ENCODE results near the gene TGFBR3L. TPM values are rescaled to one million over a fixed set of nuclear protein-coding genes. Genes with fewer than 3 reads are reported as not detected.

TGFBR3L gene
- total and polyA plus RNA-seq, 2 experiments from 2014 or later = 1.7 to 7.0 TPM

DNA sequence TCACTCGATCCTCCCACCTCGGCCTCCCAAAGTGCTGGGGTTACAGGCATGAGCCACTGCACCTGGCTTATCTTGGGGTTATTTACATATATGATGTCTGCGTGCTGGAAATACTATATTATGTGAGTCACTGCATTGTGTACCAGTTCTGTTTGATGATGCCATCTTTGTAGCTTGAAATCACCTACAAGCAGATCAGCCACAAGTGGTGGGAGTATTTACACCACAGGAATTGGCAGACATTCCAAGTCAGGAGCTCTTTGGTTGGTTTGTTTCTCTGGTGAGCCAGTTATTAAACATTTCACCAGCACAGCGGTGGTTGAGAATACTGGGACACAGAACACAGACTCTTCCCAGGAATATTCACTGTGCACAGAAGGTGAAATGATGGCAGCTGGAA is 33.3 kb downstream of the TGFBR3L start:
- H3K27ac ChIP-seq (ENCODE audit: low read depth) = no peak overlapping the region
- peaks cover 7% of the 10 kb centered on the region for H3K4me1 Mint-ChIP-seq
- H3K4me3 Mint-ChIP-seq = no peak overlapping the region
- TF ChIP-seq JUNB (IDR thresholded peaks at IDR 0.05; ENCODE audit: unreplicated experiment) = no peak
- TF ChIP-seq ZNF331 (CRISPR knock-in tag; IDR thresholded peaks at IDR 0.05; ENCODE audit: low read depth) = no peak
- TF ChIP-seq, protein P1, sequence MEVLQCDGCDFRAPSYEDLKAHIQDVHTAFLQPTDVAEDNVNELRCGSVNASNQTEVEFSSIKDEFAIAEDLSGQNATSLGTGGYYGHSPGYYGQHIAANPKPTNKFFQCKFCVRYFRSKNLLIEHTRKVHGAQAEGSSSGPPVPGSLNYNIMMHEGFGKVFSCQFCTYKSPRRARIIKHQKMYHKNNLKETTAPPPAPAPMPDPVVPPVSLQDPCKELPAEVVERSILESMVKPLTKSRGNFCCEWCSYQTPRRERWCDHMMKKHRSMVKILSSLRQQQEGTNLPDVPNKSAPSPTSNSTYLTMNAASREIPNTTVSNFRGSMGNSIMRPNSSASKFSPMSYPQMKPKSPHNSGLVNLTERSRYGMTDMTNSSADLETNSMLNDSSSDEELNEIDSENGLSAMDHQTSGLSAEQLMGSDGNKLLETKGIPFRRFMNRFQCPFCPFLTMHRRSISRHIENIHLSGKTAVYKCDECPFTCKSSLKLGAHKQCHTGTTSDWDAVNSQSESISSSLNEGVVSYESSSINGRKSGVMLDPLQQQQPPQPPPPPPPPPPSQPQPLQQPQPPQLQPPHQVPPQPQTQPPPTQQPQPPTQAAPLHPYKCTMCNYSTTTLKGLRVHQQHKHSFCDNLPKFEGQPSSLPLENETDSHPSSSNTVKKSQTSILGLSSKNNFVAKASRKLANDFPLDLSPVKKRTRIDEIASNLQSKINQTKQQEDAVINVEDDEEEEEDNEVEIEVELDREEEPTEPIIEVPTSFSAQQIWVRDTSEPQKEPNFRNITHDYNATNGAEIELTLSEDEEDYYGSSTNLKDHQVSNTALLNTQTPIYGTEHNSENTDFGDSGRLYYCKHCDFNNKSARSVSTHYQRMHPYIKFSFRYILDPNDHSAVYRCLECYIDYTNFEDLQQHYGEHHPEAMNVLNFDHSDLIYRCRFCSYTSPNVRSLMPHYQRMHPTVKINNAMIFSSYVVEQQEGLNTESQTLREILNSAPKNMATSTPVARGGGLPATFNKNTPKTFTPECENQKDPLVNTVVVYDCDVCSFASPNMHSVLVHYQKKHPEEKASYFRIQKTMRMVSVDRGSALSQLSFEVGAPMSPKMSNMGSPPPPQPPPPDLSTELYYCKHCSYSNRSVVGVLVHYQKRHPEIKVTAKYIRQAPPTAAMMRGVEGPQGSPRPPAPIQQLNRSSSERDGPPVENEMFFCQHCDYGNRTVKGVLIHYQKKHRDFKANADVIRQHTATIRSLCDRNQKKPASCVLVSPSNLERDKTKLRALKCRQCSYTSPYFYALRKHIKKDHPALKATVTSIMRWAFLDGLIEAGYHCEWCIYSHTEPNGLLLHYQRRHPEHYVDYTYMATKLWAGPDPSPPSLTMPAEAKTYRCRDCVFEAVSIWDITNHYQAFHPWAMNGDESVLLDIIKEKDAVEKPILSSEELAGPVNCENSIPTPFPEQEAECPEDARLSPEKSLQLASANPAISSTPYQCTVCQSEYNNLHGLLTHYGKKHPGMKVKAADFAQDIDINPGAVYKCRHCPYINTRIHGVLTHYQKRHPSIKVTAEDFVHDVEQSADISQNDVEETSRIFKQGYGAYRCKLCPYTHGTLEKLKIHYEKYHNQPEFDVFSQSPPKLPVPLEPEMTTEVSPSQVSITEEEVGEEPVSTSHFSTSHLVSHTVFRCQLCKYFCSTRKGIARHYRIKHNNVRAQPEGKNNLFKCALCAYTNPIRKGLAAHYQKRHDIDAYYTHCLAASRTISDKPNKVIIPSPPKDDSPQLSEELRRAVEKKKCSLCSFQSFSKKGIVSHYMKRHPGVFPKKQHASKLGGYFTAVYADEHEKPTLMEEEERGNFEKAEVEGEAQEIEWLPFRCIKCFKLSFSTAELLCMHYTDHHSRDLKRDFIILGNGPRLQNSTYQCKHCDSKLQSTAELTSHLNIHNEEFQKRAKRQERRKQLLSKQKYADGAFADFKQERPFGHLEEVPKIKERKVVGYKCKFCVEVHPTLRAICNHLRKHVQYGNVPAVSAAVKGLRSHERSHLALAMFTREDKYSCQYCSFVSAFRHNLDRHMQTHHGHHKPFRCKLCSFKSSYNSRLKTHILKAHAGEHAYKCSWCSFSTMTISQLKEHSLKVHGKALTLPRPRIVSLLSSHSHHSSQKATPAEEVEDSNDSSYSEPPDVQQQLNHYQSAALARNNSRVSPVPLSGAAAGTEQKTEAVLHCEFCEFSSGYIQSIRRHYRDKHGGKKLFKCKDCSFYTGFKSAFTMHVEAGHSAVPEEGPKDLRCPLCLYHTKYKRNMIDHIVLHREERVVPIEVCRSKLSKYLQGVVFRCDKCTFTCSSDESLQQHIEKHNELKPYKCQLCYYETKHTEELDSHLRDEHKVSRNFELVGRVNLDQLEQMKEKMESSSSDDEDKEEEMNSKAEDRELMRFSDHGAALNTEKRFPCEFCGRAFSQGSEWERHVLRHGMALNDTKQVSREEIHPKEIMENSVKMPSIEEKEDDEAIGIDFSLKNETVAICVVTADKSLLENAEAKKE (CRISPR knock-in tag; IDR thresholded peaks at IDR 0.05) = no peak
- TF ChIP-seq EZH2 (IDR thresholded peaks at IDR 0.05; ENCODE audit: low read depth, unreplicated experiment) = no peak
- TF ChIP-seq, protein P2, sequence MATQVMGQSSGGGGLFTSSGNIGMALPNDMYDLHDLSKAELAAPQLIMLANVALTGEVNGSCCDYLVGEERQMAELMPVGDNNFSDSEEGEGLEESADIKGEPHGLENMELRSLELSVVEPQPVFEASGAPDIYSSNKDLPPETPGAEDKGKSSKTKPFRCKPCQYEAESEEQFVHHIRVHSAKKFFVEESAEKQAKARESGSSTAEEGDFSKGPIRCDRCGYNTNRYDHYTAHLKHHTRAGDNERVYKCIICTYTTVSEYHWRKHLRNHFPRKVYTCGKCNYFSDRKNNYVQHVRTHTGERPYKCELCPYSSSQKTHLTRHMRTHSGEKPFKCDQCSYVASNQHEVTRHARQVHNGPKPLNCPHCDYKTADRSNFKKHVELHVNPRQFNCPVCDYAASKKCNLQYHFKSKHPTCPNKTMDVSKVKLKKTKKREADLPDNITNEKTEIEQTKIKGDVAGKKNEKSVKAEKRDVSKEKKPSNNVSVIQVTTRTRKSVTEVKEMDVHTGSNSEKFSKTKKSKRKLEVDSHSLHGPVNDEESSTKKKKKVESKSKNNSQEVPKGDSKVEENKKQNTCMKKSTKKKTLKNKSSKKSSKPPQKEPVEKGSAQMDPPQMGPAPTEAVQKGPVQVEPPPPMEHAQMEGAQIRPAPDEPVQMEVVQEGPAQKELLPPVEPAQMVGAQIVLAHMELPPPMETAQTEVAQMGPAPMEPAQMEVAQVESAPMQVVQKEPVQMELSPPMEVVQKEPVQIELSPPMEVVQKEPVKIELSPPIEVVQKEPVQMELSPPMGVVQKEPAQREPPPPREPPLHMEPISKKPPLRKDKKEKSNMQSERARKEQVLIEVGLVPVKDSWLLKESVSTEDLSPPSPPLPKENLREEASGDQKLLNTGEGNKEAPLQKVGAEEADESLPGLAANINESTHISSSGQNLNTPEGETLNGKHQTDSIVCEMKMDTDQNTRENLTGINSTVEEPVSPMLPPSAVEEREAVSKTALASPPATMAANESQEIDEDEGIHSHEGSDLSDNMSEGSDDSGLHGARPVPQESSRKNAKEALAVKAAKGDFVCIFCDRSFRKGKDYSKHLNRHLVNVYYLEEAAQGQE (IDR thresholded peaks at IDR 0.05; ENCODE audit: unreplicated experiment) = no peak
- TF ChIP-seq POLR2AphosphoS5 (IDR thresholded peaks at IDR 0.05; ENCODE audit: low read depth) = no peak
- no peak for TF ChIP-seq ZNF114 (CRISPR knock-in tag; IDR thresholded peaks at IDR 0.05)
- TF ChIP-seq CREB1 (CRISPR knock-in tag; IDR thresholded peaks at IDR 0.05; ENCODE audit: low read depth) = no peak
- no peak for TF ChIP-seq NANOG (IDR thresholded peaks at IDR 0.05; ENCODE audit: borderline replicate concordance)
- TF ChIP-seq, protein P3, sequence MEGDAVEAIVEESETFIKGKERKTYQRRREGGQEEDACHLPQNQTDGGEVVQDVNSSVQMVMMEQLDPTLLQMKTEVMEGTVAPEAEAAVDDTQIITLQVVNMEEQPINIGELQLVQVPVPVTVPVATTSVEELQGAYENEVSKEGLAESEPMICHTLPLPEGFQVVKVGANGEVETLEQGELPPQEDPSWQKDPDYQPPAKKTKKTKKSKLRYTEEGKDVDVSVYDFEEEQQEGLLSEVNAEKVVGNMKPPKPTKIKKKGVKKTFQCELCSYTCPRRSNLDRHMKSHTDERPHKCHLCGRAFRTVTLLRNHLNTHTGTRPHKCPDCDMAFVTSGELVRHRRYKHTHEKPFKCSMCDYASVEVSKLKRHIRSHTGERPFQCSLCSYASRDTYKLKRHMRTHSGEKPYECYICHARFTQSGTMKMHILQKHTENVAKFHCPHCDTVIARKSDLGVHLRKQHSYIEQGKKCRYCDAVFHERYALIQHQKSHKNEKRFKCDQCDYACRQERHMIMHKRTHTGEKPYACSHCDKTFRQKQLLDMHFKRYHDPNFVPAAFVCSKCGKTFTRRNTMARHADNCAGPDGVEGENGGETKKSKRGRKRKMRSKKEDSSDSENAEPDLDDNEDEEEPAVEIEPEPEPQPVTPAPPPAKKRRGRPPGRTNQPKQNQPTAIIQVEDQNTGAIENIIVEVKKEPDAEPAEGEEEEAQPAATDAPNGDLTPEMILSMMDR (conservative IDR thresholded peaks at IDR 0.05; ENCODE audit: low read depth in 2 of 2) = no peak
- no peak for TF ChIP-seq EZH2phosphoT487 (IDR thresholded peaks at IDR 0.05; ENCODE audit: unreplicated experiment)
- TF ChIP-seq, protein P4, sequence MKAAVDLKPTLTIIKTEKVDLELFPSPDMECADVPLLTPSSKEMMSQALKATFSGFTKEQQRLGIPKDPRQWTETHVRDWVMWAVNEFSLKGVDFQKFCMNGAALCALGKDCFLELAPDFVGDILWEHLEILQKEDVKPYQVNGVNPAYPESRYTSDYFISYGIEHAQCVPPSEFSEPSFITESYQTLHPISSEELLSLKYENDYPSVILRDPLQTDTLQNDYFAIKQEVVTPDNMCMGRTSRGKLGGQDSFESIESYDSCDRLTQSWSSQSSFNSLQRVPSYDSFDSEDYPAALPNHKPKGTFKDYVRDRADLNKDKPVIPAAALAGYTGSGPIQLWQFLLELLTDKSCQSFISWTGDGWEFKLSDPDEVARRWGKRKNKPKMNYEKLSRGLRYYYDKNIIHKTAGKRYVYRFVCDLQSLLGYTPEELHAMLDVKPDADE (IDR thresholded peaks at IDR 0.05) = no peak
- TF ChIP-seq STAT1 (IDR thresholded peaks at IDR 0.05; ENCODE audit: unreplicated experiment) = no peak
- no peak overlapping the region for H2AFZ ChIP-seq
- H3K36me3 ChIP-seq (ENCODE audit: insufficient read depth) = 0 out of 2 replicates have a peak, but pooled peaks cover 5% of the 10 kb centered on the region
- DNase-seq (ENCODE audit: low spot score) (no peak), ATAC-seq (no peak)
- H3K27me3 ChIP-seq (ENCODE audit: insufficient read depth) = no peaks in the 10 kb centered on the region
- H3K9me3 Mint-ChIP-seq = peaks cover 14% of the 10 kb centered on the region
- H3K4me2 ChIP-seq = no peak overlapping the region
- H3K9me2 ChIP-seq (ENCODE audit: insufficient read depth) = no peaks in the 10 kb centered on the region
- no peaks in the 10 kb centered on the region; the same call in 1 of the 2 replicates for H3F3A ChIP-seq (replicated peaks; ENCODE audit: low read depth)
- H3K79me2 ChIP-seq (replicated peaks; ENCODE audit: insufficient read depth) = peaks cover 14% of the 10 kb centered on the region
- H4K20me1 ChIP-seq (replicated peaks; ENCODE audit: insufficient read depth) = peaks cover 3% of the 10 kb centered on the region; the same call in 1 of the 2 replicates
- H3K36me3 Mint-ChIP-seq (ENCODE audit: low read depth) = peaks cover 29% of the 10 kb centered on the region
- H3K27ac Mint-ChIP-seq = no peak overlapping the region
- no peak overlapping the region for H3K4me3 ChIP-seq
- no peaks in the 10 kb centered on the region; the same call in 1 of the 2 replicates for H3K4me1 ChIP-seq (ENCODE audit: insufficient read depth)
- peaks cover 19% of the 10 kb centered on the region for H3K27me3 Mint-ChIP-seq (ENCODE audit: insufficient read depth, low read depth, poor library complexity)

Data from GM23338 (cell line).